Measurements from ENCODE around the gene SAPCD2.

SAPCD2 gene

GRCh38 chr9:137054932-137055384, 15.4 kb downstream of the SAPCD2 start:
- Histone ChIP-seq H2AFZ (ENCODE audit: low read length) (no peak overlapping the region), H3K9ac (ENCODE audit: low read length) (no peak overlapping the region), H3F3A (ENCODE audit: insufficient read depth, low read length) (no peaks in the 10 kb centered on the region), H3K9me3 (replicated peaks; ENCODE audit: insufficient read depth, low read length) (no peaks in the 10 kb centered on the region), H3K79me2 (ENCODE audit: low read length) (no peaks in the 10 kb centered on the region), H3K4me2 (ENCODE audit: low read depth, low read length) (no peak overlapping the region), H3K27ac (ENCODE audit: low read length) (no peak overlapping the region), H3K4me3 (ENCODE audit: low read length) (no peak overlapping the region), H4K20me1 (ENCODE audit: insufficient read depth, low read length) (no peaks in the 10 kb centered on the region), H3K27me3 (replicated peaks; ENCODE audit: insufficient read depth, low read length) (peaks cover 72% of the 10 kb centered on the region), H3K36me3 (replicated peaks; ENCODE audit: insufficient read depth, low read length) (no peaks in the 10 kb centered on the region), H3K9me2 (replicated peaks; ENCODE audit: insufficient read depth, low read length) (no peaks in the 10 kb centered on the region), H3K4me1 (ENCODE audit: low read length) (no peaks in the 10 kb centered on the region)
- TF ChIP-seq CTCF (IDR thresholded peaks at IDR 0.05; ENCODE audit: low read length) (no peak), EZH2 (optimal IDR thresholded peaks at IDR 0.05; ENCODE audit: low read depth, low read length) (no peak)
- no peak for DNase-seq

- Histone ChIP-seq H3K4me2 (ENCODE audit: low read depth, low read length) (peak within 1 kb of the TSS; percentile 77), H4K20me1 (ENCODE audit: insufficient read depth, low read length) (no peaks in the 10 kb centered on the region), H3K27ac (ENCODE audit: low read length) (no peak within 1 kb of the TSS), H3K36me3 (replicated peaks; ENCODE audit: insufficient read depth, low read length) (no peaks in the 10 kb centered on the region), H3K4me1 (ENCODE audit: low read length) (no peaks in the 10 kb centered on the region), H3F3A (ENCODE audit: insufficient read depth, low read length) (no peaks in the 10 kb centered on the region), H3K9ac (ENCODE audit: low read length) (no peak within 1 kb of the TSS; the same call in 1 of the 2 replicates), H3K9me2 (replicated peaks; ENCODE audit: insufficient read depth, low read length) (no peaks in the 10 kb centered on the region), H2AFZ (ENCODE audit: low read length) (peak within 1 kb of the TSS; percentile 65; the same call in 1 of the 2 replicates), H3K9me3 (replicated peaks; ENCODE audit: insufficient read depth, low read length) (no peaks in the 10 kb centered on the region), H3K79me2 (ENCODE audit: low read length) (no peaks in the 10 kb centered on the region), H3K27me3 (replicated peaks; ENCODE audit: insufficient read depth, low read length) (peaks cover 78% of the 10 kb centered on the region), H3K4me3 (ENCODE audit: low read length) (peak within 1 kb of the TSS; percentile 53)
- peak; percentile 57 for DNase-seq
- TF ChIP-seq CTCF (IDR thresholded peaks at IDR 0.05; ENCODE audit: low read length): no peak
- TF ChIP-seq EZH2 (optimal IDR thresholded peaks at IDR 0.05; ENCODE audit: low read depth, low read length): no peak
- no peak for TF ChIP-seq EZH2phosphoT487 (IDR thresholded peaks at IDR 0.05; ENCODE audit: low read length)
Measured at GRCh38 chr9:137053944-137054931, 16.1 kb downstream of the SAPCD2 start, which contains the start of gene ENTPD2. TSS of gene ENTPD2 (minus strand) at chr9:137054061. CDS start at chr9:137053997, 64 bp downstream.

GRCh38 chr9:137052998-137053943, 17.1 kb downstream of the SAPCD2 start:
- no peaks in the 10 kb centered on the region for H3K4me1 ChIP-seq (ENCODE audit: low read length)
- no peak overlapping the region for H3K9ac ChIP-seq (ENCODE audit: low read length)
- DNase-seq: no peak
- no peak for TF ChIP-seq EZH2 (optimal IDR thresholded peaks at IDR 0.05; ENCODE audit: low read depth, low read length)
- TF ChIP-seq EZH2phosphoT487 (IDR thresholded peaks at IDR 0.05; ENCODE audit: low read length): no peak
- peaks cover 74% of the 10 kb centered on the region for H3K27me3 ChIP-seq (replicated peaks; ENCODE audit: insufficient read depth, low read length)
- no peaks in the 10 kb centered on the region for H3K36me3 ChIP-seq (replicated peaks; ENCODE audit: insufficient read depth, low read length)
- no peak overlapping the region for H3K27ac ChIP-seq (ENCODE audit: low read length)
- no peak overlapping the region for H2AFZ ChIP-seq (ENCODE audit: low read length)
- no peaks in the 10 kb centered on the region for H3K9me3 ChIP-seq (replicated peaks; ENCODE audit: insufficient read depth, low read length)
- peak overlapping the region; percentile 34 for H3K4me3 ChIP-seq (ENCODE audit: low read length)
- H3K9me2 ChIP-seq (replicated peaks; ENCODE audit: insufficient read depth, low read length): no peaks in the 10 kb centered on the region
- no peaks in the 10 kb centered on the region for H3F3A ChIP-seq (ENCODE audit: insufficient read depth, low read length)
- no peaks in the 10 kb centered on the region for H4K20me1 ChIP-seq (ENCODE audit: insufficient read depth, low read length)
- no peaks in the 10 kb centered on the region for H3K79me2 ChIP-seq (ENCODE audit: low read length)
- peak overlapping the region; percentile 70; the same call in 1 of the 2 replicates for H3K4me2 ChIP-seq (ENCODE audit: low read depth, low read length)

All from MM.1S (cell line).